SW480 (cell line): ENCODE measurements around the gene PTPRCAP.

Experiments
- DNase-seq: peaks from one replicate; pipeline ENCODE4 v3.0.0-alpha.2; 2016; ENCODE audit warnings: low spot score

The PTPRCAP gene

GRCh38 chr11:67423891-67424613 lies 13.4 kb downstream of the PTPRCAP start:
- DNase-seq: no peak

- DNase-seq: no peak
Observed at GRCh38 chr11:67423466-67423865, 14.0 kb downstream of the PTPRCAP start.

- DNase-seq: peak; percentile 66
Observed at GRCh38 chr11:67422891-67423290, 14.6 kb downstream of the PTPRCAP start.

- DNase-seq: no peak
Observed at GRCh38 chr11:67421430-67422031, 16.0 kb downstream of the PTPRCAP start.

GRCh38 chr11:67420646-67421429 lies 16.6 kb downstream of the PTPRCAP start:
- DNase-seq: peak; percentile 91

- DNase-seq: no peak
Observed at GRCh38 chr11:67420147-67420645, 17.3 kb downstream of the PTPRCAP start.

- DNase-seq: no peak
Observed at GRCh38 chr11:67419325-67420049, 18.0 kb downstream of the PTPRCAP start.

GRCh38 chr11:67418476-67419281 lies 18.8 kb downstream of the PTPRCAP start:
- no peak for DNase-seq

GRCh38 chr11:67417425-67417824 lies 20.1 kb downstream of the PTPRCAP start:
- DNase-seq: no peak

- no peak for DNase-seq
Observed at GRCh38 chr11:67416416-67417335, 20.8 kb downstream of the PTPRCAP start.

GRCh38 chr11:67415501-67416304 lies 21.8 kb downstream of the PTPRCAP start, which contains the start of gene CARNS1:
Gene CARNS1, plus strand, starts transcription at chr11:67415678. Its CDS starts 522 bp downstream, at chr11:67416200.
- no peak for DNase-seq

- no peak for DNase-seq
Observed at GRCh38 chr11:67413266-67413849, 24.1 kb downstream of the PTPRCAP start.

GRCh38 chr11:67412495-67413179 lies 24.8 kb downstream of the PTPRCAP start:
- DNase-seq: no peak

GRCh38 chr11:67411785-67412152 lies 25.7 kb downstream of the PTPRCAP start:
- DNase-seq: no peak

- DNase-seq: no peak
Observed at GRCh38 chr11:67410984-67411784, 26.3 kb downstream of the PTPRCAP start.

- no peak for DNase-seq
Observed at GRCh38 chr11:67410369-67410831, 27.1 kb downstream of the PTPRCAP start.

- DNase-seq: peak; percentile 41
Observed at GRCh38 chr11:67409781-67410368, 27.6 kb downstream of the PTPRCAP start.
